A549 (cell line): ENCODE data around the gene JDP2. TPM values are rescaled to one million over a fixed set of nuclear protein-coding genes. Genes with fewer than 3 reads are reported as not detected.
A peak's percentile ranks its signal among the peaks of the same experiment; 100 is the strongest.

Experiments
- ATAC-seq, 2 experiments: fragments of 200-7000 bp in 1 of 2; fragments of >200 bp in 1 of 2; cut with Nextera tagmentation in 1 of 2; cut with Tn5 transposase in 1 of 2; 3 replicates each; pipeline versions ENCODE4 v1.8.0 to v1.9.1; 2018 to 2020; ENCODE audit warnings: mild to moderate bottlenecking in 1 of 2, moderate library complexity in 1 of 2
- CTCF ChIA-PET: fragments of 300-600 bp; sonication (Branson Sonifier 250); formaldehyde crosslinking; extraction: SDS; loops from one replicate; lab custom pipeline; 2021; ENCODE audit warnings: antibody characterized with exemption, inconsistent platforms; lab: Yijun Ruan, JAX
- POLR2A ChIA-PET: fragments of 350-600 bp; formaldehyde crosslinking; extraction: SDS; loops from one replicate; lab custom pipeline; 2021; ENCODE audit warnings: antibody characterized with exemption, inconsistent platforms; lab: Yijun Ruan, JAX
- DNase-seq, 2 experiments: peaks; one replicate each; pipeline versions ENCODE4 v3.0.0 to v3.0.0-alpha.2; 2011 to 2016; ENCODE audit warnings: low read depth in 1 of 2, low spot score in 1 of 2
- FAIRE-seq: peaks from 2 replicates; lab custom pipeline; 2011; peaks lifted over from hg19 to GRCh38; lab: Jason Lieb, UNC
- H3K27ac ChIP-seq, 2 experiments: fragments of >200 bp; sonication (Bioruptor Twin); formaldehyde crosslinking; 3 replicates each; pipeline ENCODE4 v1.5.1; 2016 to 2017
- H3K4me1 ChIP-seq: fragments of >200 bp; sonication (Bioruptor Twin); formaldehyde crosslinking; 3 replicates; pipeline ENCODE4 v1.6.1; 2016
- H3K4me2 ChIP-seq: fragments of >200 bp; sonication (Bioruptor Twin); formaldehyde crosslinking; 3 replicates; pipeline ENCODE4 v1.6.1; 2016
- H3K4me3 ChIP-seq: fragments of >200 bp; sonication (Bioruptor Twin); formaldehyde crosslinking; 3 replicates; pipeline ENCODE4 v1.5.1; 2016
- H3K9me3 ChIP-seq: fragments of >200 bp; sonication (Bioruptor Twin); formaldehyde crosslinking; 3 replicates; pipeline ENCODE4 v1.6.1; 2016
- BHLHE40 ChIP-seq: IDR thresholded peaks from 2 replicates; pipeline ENCODE4 v1.6.1; 2012; ENCODE audit warnings: low read depth, low read length, inconsistent platforms
- CEBPB ChIP-seq, 2 experiments: fragments of >200 bp in 1 of 2; sonication (Bioruptor Twin) in 1 of 2; formaldehyde crosslinking in 1 of 2; IDR thresholded peaks; 2 replicates each; pipeline ENCODE4 v1.6.1; 2012 to 2016
- CHD2 ChIP-seq: fragments of 150-350 bp; IDR thresholded peaks from 2 replicates; pipeline ENCODE4 v1.6.1; 2014; ENCODE audit warnings: low read length; ENCODE audit not compliant: partially characterized antibody
- EHMT2 ChIP-seq: fragments of 200-600 bp; sonication (generic); IDR thresholded peaks from 2 replicates; pipeline ENCODE4 v1.6.1; 2016; ENCODE audit warnings: antibody characterized with exemption, low read depth, mild to moderate bottlenecking, moderate library complexity
- ELK1 ChIP-seq: fragments of 150-350 bp; IDR thresholded peaks from 2 replicates; pipeline ENCODE4 v1.6.1; 2014; ENCODE audit warnings: low read depth, mild to moderate bottlenecking, low read length
- FOXS1 ChIP-seq: fragments of 250-450 bp; sonication (Bioruptor Pico); IDR thresholded peaks from 2 replicates; pipeline ENCODE4 v1.5.0; 2020; ENCODE audit warnings: mild to moderate bottlenecking, moderate library complexity
- HOXB5 ChIP-seq: fragments of 250-450 bp; sonication (Bioruptor Pico); IDR thresholded peaks from 2 replicates; pipeline ENCODE4 v1.5.0; 2020; ENCODE audit warnings: mild to moderate bottlenecking, moderate library complexity
- JUNB ChIP-seq: fragments of >200 bp; sonication (Bioruptor Twin); formaldehyde crosslinking; IDR thresholded peaks from 2 replicates; pipeline ENCODE4 v1.6.1; 2016
- KDM1A ChIP-seq: fragments of 200-600 bp; sonication (generic); IDR thresholded peaks from 2 replicates; pipeline ENCODE4 v1.6.1; 2016; ENCODE audit warnings: low read depth, mild to moderate bottlenecking
- MAX ChIP-seq: IDR thresholded peaks from 2 replicates; pipeline ENCODE4 v1.6.1; 2012
- MYC ChIP-seq: IDR thresholded peaks from 2 replicates; pipeline ENCODE4 v1.6.1; 2012; ENCODE audit warnings: mild to moderate bottlenecking, inconsistent platforms, low read length, improper control_type of control experiment, borderline replicate concordance
- NR3C1 ChIP-seq: fragments of >200 bp; sonication (Bioruptor Twin); formaldehyde crosslinking; IDR thresholded peaks from 3 replicates; pipeline ENCODE4 v1.6.1; 2017
- PBX3 ChIP-seq: IDR thresholded peaks from 2 replicates; pipeline ENCODE4 v1.6.1; 2012
- PHF8 ChIP-seq: fragments of 200-600 bp; sonication (generic); IDR thresholded peaks from 2 replicates; pipeline ENCODE4 v1.6.1; 2016; ENCODE audit warnings: low read depth, mild to moderate bottlenecking, antibody characterized with exemption, moderate library complexity, borderline replicate concordance
- RAD21 ChIP-seq, 2 experiments: fragments of >200 bp in 1 of 2; sonication (Bioruptor Twin) in 1 of 2; formaldehyde crosslinking in 1 of 2; IDR thresholded peaks in 1 of 2; conservative IDR thresholded peaks in 1 of 2; 2 replicates in 1 of 2; 3 replicates in 1 of 2; pipeline ENCODE4 v1.6.1; 2012 to 2018; ENCODE audit warnings: inconsistent platforms in 1 of 2
- RARB ChIP-seq: fragments of 250-450 bp; sonication (Bioruptor Pico); IDR thresholded peaks from 2 replicates; pipeline ENCODE4 v1.8.0; 2021; ENCODE audit warnings: mild to moderate bottlenecking, moderate library complexity
- RCOR1 ChIP-seq: fragments of 150-350 bp; IDR thresholded peaks from 2 replicates; pipeline ENCODE4 v1.6.1; 2014; ENCODE audit warnings: antibody characterized with exemption, low read length, low read depth
- TP53 ChIP-seq: fragments of 250-450 bp; sonication (Bioruptor Pico); IDR thresholded peaks from 2 replicates; pipeline ENCODE4 v1.5.0; 2021; ENCODE audit warnings: mild to moderate bottlenecking, moderate library complexity
- ZC3H11A ChIP-seq: fragments of 450-650 bp; IDR thresholded peaks from 2 replicates; pipeline ENCODE4 v1.6.1; 2014; ENCODE audit warnings: antibody characterized with exemption, mild to moderate bottlenecking
- ZFP36 ChIP-seq: fragments of 450-650 bp; IDR thresholded peaks from 2 replicates; pipeline ENCODE4 v1.6.1; 2014; ENCODE audit warnings: borderline replicate concordance; ENCODE audit not compliant: partially characterized antibody
- ZNF302 ChIP-seq: fragments of 250-450 bp; sonication (Bioruptor Pico); IDR thresholded peaks from 2 replicates; pipeline ENCODE4 v1.9.0; 2021; ENCODE audit warnings: inconsistent platforms, mild to moderate bottlenecking, moderate library complexity
- ZSCAN20 ChIP-seq: fragments of 250-450 bp; sonication (Bioruptor Pico); IDR thresholded peaks from 2 replicates; pipeline ENCODE4 v1.8.0; 2022; ENCODE audit warnings: mild to moderate bottlenecking, moderate library complexity
- WGBS: methylation state at CpG from one replicate; pipeline ENCODE4 v1.1.6; 2017; ENCODE audit errors: missing lambda C conversion rate; 5-methylcytosine and 5-hydroxymethylcytosine counted together
- polyA plus RNA-seq, 4 experiments: library from polyadenylated mRNA; depleted of rRNA in 3 of 4; stranded (reverse); fragments of >200 nt; fragmentation: RNase III in 1 of 4; extraction: RNeasy Plus Mini Kit Qiagen cat#74134 plus additional on column Dnase treatment in 1 of 4; gene quantifications; 2 replicates in 3 of 4; 3 replicates in 1 of 4; pipeline ENCODE4 v1.2.3, GENCODE V29; 2011 to 2017
- TF ChIP-seq, protein P1 (sequence below): fragments of 250-450 bp; sonication (Bioruptor Pico); IDR thresholded peaks from 2 replicates; pipeline ENCODE4 v1.5.0; 2020; ENCODE audit warnings: low read depth, mild to moderate bottlenecking, moderate library complexity
- TF ChIP-seq, protein P2 (sequence below): fragments of 200-600 bp; sonication (generic); IDR thresholded peaks from 2 replicates; pipeline ENCODE4 v1.6.1; 2016; ENCODE audit warnings: antibody characterized with exemption, mild to moderate bottlenecking, moderate library complexity

The JDP2 gene
- polyA plus RNA-seq, 2 of the 4 experiments (the other 2 are of a cell fraction): 22.4 to 31.2 TPM

- TF ChIP-seq RARB (CRISPR knock-in tag) (no peak), ZSCAN20 (CRISPR knock-in tag) (no peak), RAD21 (conservative IDR thresholded peaks at IDR 0.05 in 1 of 2, IDR thresholded peaks at IDR 0.05 in 1 of 2) (no peak), PBX3 (no peak), ZC3H11A (no peak), NR3C1 (no peak), RCOR1 (no peak), PHF8 (no peak), KDM1A (no peak), ZFP36 (no peak), ELK1 (no peak), CEBPB (IDR thresholded peaks at IDR 0.05) (no peak), CHD2 (no peak), MAX (no peak), BHLHE40 (no peak), ZNF302 (no peak), JUNB (no peak), HOXB5 (CRISPR knock-in tag) (no peak)
- TF ChIP-seq, protein P1, sequence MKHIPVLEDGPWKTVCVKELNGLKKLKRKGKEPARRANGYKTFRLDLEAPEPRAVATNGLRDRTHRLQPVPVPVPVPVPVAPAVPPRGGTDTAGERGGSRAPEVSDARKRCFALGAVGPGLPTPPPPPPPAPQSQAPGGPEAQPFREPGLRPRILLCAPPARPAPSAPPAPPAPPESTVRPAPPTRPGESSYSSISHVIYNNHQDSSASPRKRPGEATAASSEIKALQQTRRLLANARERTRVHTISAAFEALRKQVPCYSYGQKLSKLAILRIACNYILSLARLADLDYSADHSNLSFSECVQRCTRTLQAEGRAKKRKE (CRISPR knock-in tag): no peak
- ATAC-seq (no peak), DNase-seq (no peak), FAIRE-seq (no peak)
- WGBS: 50% methylated on average over 2 of the region's 2 CpGs
- ChIA-PET POLR2A (no interaction called here), CTCF (interaction anchor here (1.0 kb wide), 1 partner anchor 75 kb away, joined by 3 read pairs; no protein-coding TSS in a partner anchor)
- Histone ChIP-seq H3K27ac (no peak overlapping the region), H3K4me2 (no peak overlapping the region), H3K4me1 (peaks cover 6% of the 10 kb centered on the region; the same call in 2 of the 3 replicates), H3K9me3 (no peaks in the 10 kb centered on the region), H3K4me3 (no peak overlapping the region)
These were observed 14.8 kb upstream of the JDP2 start for GRCh38 chr14:75413013-75413412.

GRCh38 chr14:75417674-75418073, 10.1 kb upstream of the JDP2 start:
- POLR2A ChIA-PET: interaction anchor here (1.0 kb wide), 1 partner anchor 10 kb away, joined by 4 read pairs; the partner anchor contains the start of gene JDP2
- DNase-seq: no peak
- H3K4me2 ChIP-seq: peak overlapping the region; percentile 13; the same call in 1 of the 3 replicates
- TF ChIP-seq TP53 (CRISPR knock-in tag): no peak
- no peak for TF ChIP-seq EHMT2
- TF ChIP-seq, protein P2, sequence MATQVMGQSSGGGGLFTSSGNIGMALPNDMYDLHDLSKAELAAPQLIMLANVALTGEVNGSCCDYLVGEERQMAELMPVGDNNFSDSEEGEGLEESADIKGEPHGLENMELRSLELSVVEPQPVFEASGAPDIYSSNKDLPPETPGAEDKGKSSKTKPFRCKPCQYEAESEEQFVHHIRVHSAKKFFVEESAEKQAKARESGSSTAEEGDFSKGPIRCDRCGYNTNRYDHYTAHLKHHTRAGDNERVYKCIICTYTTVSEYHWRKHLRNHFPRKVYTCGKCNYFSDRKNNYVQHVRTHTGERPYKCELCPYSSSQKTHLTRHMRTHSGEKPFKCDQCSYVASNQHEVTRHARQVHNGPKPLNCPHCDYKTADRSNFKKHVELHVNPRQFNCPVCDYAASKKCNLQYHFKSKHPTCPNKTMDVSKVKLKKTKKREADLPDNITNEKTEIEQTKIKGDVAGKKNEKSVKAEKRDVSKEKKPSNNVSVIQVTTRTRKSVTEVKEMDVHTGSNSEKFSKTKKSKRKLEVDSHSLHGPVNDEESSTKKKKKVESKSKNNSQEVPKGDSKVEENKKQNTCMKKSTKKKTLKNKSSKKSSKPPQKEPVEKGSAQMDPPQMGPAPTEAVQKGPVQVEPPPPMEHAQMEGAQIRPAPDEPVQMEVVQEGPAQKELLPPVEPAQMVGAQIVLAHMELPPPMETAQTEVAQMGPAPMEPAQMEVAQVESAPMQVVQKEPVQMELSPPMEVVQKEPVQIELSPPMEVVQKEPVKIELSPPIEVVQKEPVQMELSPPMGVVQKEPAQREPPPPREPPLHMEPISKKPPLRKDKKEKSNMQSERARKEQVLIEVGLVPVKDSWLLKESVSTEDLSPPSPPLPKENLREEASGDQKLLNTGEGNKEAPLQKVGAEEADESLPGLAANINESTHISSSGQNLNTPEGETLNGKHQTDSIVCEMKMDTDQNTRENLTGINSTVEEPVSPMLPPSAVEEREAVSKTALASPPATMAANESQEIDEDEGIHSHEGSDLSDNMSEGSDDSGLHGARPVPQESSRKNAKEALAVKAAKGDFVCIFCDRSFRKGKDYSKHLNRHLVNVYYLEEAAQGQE: no peak
- TF ChIP-seq MYC: no peak
- TF ChIP-seq CEBPB (IDR thresholded peaks at IDR 0.05): no peak
- no peak for TF ChIP-seq FOXS1 (CRISPR knock-in tag)
- TF ChIP-seq, all 56 proteins: peak for 0
- no peak overlapping the region for H3K4me3 ChIP-seq
- H3K4me1 ChIP-seq: peaks cover 29% of the 10 kb centered on the region
- 38% methylated on average over 1 of the region's 1 CpG for WGBS
- CTCF ChIA-PET: interaction anchor here (0.6 to 2.3 kb wide), 3 partner anchors 10 to 539 kb away, joined by 4 to 12 read pairs (median 4); partner anchors contain the start of gene JDP2
- no peak for FAIRE-seq
- no peak; a peak in 2 of 6 replicates for ATAC-seq
- no peaks in the 10 kb centered on the region for H3K9me3 ChIP-seq
- peak overlapping the region in 1 of 2 experiments; percentile 50; a peak in 2 of 6 replicates for H3K27ac ChIP-seq
